IMR-90 (cell line): ENCODE results near the gene SLC6A6. TPM values are rescaled to one million over a fixed set of nuclear protein-coding genes. Genes with fewer than 3 reads are reported as not detected.

Experiments
- ATAC-seq: fragments of 200-7000 bp; cut with Tn5 transposase; 2 replicates; pipeline ENCODE4 v1.9.1; 2020; ENCODE audit warnings: low read depth, mild to moderate bottlenecking, moderate library complexity
- BruUV-seq: library from RNA; stranded (reverse); fragments of 400-500 nt; replicated peaks from 2 replicates; lab custom pipeline; 2021; lab: Mats Ljungman, UMichigan
- CTCF ChIA-PET: fragments of 300-600 bp; formaldehyde crosslinking; extraction: SDS; loops from one replicate; lab custom pipeline; 2021; ENCODE audit warnings: antibody characterized with exemption; lab: Yijun Ruan, JAX
- POLR2A ChIA-PET: fragments of 300-600 bp; sonication (Branson Sonifier 250); formaldehyde crosslinking; loops from one replicate; lab custom pipeline; 2022; ENCODE audit warnings: antibody characterized with exemption; ENCODE audit not compliant: unreplicated experiment; lab: Charles Lee
- DNase-seq: peaks from one replicate; pipeline ENCODE4 v3.0.0; 2013
- H2AFZ ChIP-seq: replicated peaks from 2 replicates; pipeline ENCODE3; 2013; ENCODE audit warnings: low read length, mild to moderate bottlenecking; ENCODE audit not compliant: poor library complexity
- H2AK5ac ChIP-seq: 2 replicates; pipeline ENCODE4 v1.6.1; 2013; ENCODE audit warnings: low read depth, low read length, inconsistent platforms
- H2AK9ac ChIP-seq: replicated peaks from 2 replicates; pipeline ENCODE3; 2013; ENCODE audit warnings: mild to moderate bottlenecking, low read depth, low read length, moderate library complexity; ENCODE audit not compliant: poor library complexity
- H2BK120ac ChIP-seq: 2 replicates; pipeline ENCODE4 v1.6.1; 2013; ENCODE audit warnings: low read depth, low read length, inconsistent platforms
- H2BK15ac ChIP-seq: 3 replicates; pipeline ENCODE4 v1.6.1; 2013; ENCODE audit warnings: low read depth, low read length, inconsistent platforms
- H2BK20ac ChIP-seq: 2 replicates; pipeline ENCODE4 v1.6.1; 2013; ENCODE audit warnings: low read depth, mild to moderate bottlenecking, inconsistent platforms, low read length, moderate library complexity
- H2BK5ac ChIP-seq: 2 replicates; pipeline ENCODE4 v1.6.1; 2013; ENCODE audit warnings: mild to moderate bottlenecking, low read depth, low read length, inconsistent platforms; ENCODE audit not compliant: poor library complexity, severe bottlenecking
- H3K14ac ChIP-seq: replicated peaks from 2 replicates; pipeline ENCODE4 v1.6.1; 2013; ENCODE audit warnings: low read depth, low read length, inconsistent platforms
- H3K18ac ChIP-seq: 2 replicates; pipeline ENCODE4 v1.6.1; 2013; ENCODE audit warnings: low read depth, low read length, control low read depth
- H3K23ac ChIP-seq: 2 replicates; pipeline ENCODE4 v1.6.1; 2013; ENCODE audit warnings: low read depth, low read length, inconsistent platforms
- H3K27ac ChIP-seq: 2 replicates; pipeline ENCODE4 v1.5.1; 2013; ENCODE audit warnings: mild to moderate bottlenecking, control low read depth, low read length; ENCODE audit not compliant: insufficient read depth
- H3K27me3 ChIP-seq: 2 replicates; pipeline ENCODE4 v1.6.1; 2013; ENCODE audit warnings: low read length; ENCODE audit not compliant: control insufficient read depth, insufficient read depth
- H3K36me3 ChIP-seq: 2 replicates; pipeline ENCODE4 v1.6.1; 2013; ENCODE audit warnings: low read length, mixed read lengths; ENCODE audit not compliant: control insufficient read depth, insufficient read depth
- H3K4ac ChIP-seq: 2 replicates; pipeline ENCODE4 v1.6.1; 2013; ENCODE audit warnings: low read depth, low read length, inconsistent platforms
- H3K4me1 ChIP-seq: 2 replicates; pipeline ENCODE4 v1.6.1; 2013; ENCODE audit warnings: low read length, mixed read lengths; ENCODE audit not compliant: control insufficient read depth, insufficient read depth
- H3K4me2 ChIP-seq: 2 replicates; pipeline ENCODE4 v1.6.1; 2013; ENCODE audit warnings: low read depth, mild to moderate bottlenecking, control low read depth, low read length, moderate library complexity
- H3K4me3 ChIP-seq: 2 replicates; pipeline ENCODE4 v1.5.1; 2013; ENCODE audit warnings: low read depth, mild to moderate bottlenecking, control low read depth, low read length, moderate library complexity; ENCODE audit not compliant: insufficient read depth
- H3K56ac ChIP-seq: 2 replicates; pipeline ENCODE4 v1.6.1; 2013; ENCODE audit warnings: low read length, inconsistent platforms; ENCODE audit not compliant: insufficient read depth; ENCODE audit errors: extremely low read depth
- H3K79me1 ChIP-seq, 2 experiments: 2 replicates each; pipeline ENCODE4 v1.6.1; 2013; ENCODE audit warnings: low read length in 2 of 2, inconsistent platforms in 1 of 2, low read depth in 1 of 2
- H3K9ac ChIP-seq: 2 replicates; pipeline ENCODE4 v1.6.1; 2013; ENCODE audit warnings: low read depth, low read length, control low read depth
- H3K9me1 ChIP-seq: 2 replicates; pipeline ENCODE4 v1.6.1; 2013; ENCODE audit warnings: low read length, inconsistent platforms; ENCODE audit not compliant: insufficient read depth
- H3K9me3 ChIP-seq: 2 replicates; pipeline ENCODE4 v1.6.1; 2013; ENCODE audit warnings: low read length; ENCODE audit not compliant: control insufficient read depth, insufficient read depth
- H4K20me1 ChIP-seq: 2 replicates; pipeline ENCODE4 v1.6.1; 2013; ENCODE audit warnings: low read length, inconsistent platforms; ENCODE audit not compliant: insufficient read depth
- H4K5ac ChIP-seq: 2 replicates; pipeline ENCODE4 v1.6.1; 2013; ENCODE audit warnings: mild to moderate bottlenecking, low read depth, low read length, control low read depth
- H4K8ac ChIP-seq, 2 experiments: 2 replicates each; pipeline ENCODE4 v1.6.1; 2013; ENCODE audit warnings: low read depth in 2 of 2, low read length in 2 of 2, control low read depth in 1 of 2, inconsistent platforms in 1 of 2
- H4K91ac ChIP-seq: 2 replicates; pipeline ENCODE4 v1.6.1; 2013; ENCODE audit warnings: low read depth, low read length, inconsistent platforms; ENCODE audit not compliant: insufficient read depth
- BHLHE40 ChIP-seq: fragments of 150-350 bp; IDR thresholded peaks from 2 replicates; pipeline ENCODE4 v1.6.1; 2016; ENCODE audit warnings: mild to moderate bottlenecking, low read depth, low read length
- CEBPB ChIP-seq: IDR thresholded peaks from 2 replicates; pipeline ENCODE4 v1.6.1; 2012; ENCODE audit warnings: low read depth, low read length, improper control_type of control experiment
- CHD1 ChIP-seq: IDR thresholded peaks from 2 replicates; pipeline ENCODE4 v1.6.1; 2012; ENCODE audit warnings: low read depth, low read length, improper control_type of control experiment
- CTCF ChIP-seq: conservative IDR thresholded peaks from 2 replicates; pipeline ENCODE4 v1.5.1; 2012; ENCODE audit warnings: mild to moderate bottlenecking, low read depth, low read length, improper control_type of control experiment
- ELK1 ChIP-seq: fragments of 150-350 bp; IDR thresholded peaks from 2 replicates; pipeline ENCODE4 v1.6.1; 2016; ENCODE audit warnings: low read depth, mild to moderate bottlenecking, low read length, moderate library complexity, borderline replicate concordance
- FOS ChIP-seq: fragments of 150-350 bp; IDR thresholded peaks from 2 replicates; pipeline ENCODE4 v1.6.1; 2016; ENCODE audit warnings: low read depth, low read length
- MAFK ChIP-seq: IDR thresholded peaks from 2 replicates; pipeline ENCODE4 v1.6.1; 2012; ENCODE audit warnings: low read depth, low read length, improper control_type of control experiment
- MAZ ChIP-seq: IDR thresholded peaks from 2 replicates; pipeline ENCODE4 v1.6.1; 2012; ENCODE audit warnings: low read depth, mild to moderate bottlenecking, low read length, improper control_type of control experiment, moderate library complexity, borderline replicate concordance
- MXI1 ChIP-seq: IDR thresholded peaks from 2 replicates; pipeline ENCODE4 v1.6.1; 2012; ENCODE audit warnings: low read depth, mild to moderate bottlenecking, low read length, moderate library complexity, borderline replicate concordance
- NFE2L2 ChIP-seq: fragments of 150-350 bp; IDR thresholded peaks from 2 replicates; pipeline ENCODE4 v1.6.1; 2016; ENCODE audit warnings: low read depth, mild to moderate bottlenecking, low read length
- POLR2A ChIP-seq: IDR thresholded peaks from 2 replicates; pipeline ENCODE4 v1.6.1; 2012; ENCODE audit warnings: mild to moderate bottlenecking, low read depth, low read length
- RAD21 ChIP-seq: IDR thresholded peaks from 2 replicates; pipeline ENCODE4 v1.6.1; 2012; ENCODE audit warnings: low read length, improper control_type of control experiment
- RCOR1 ChIP-seq: IDR thresholded peaks from 2 replicates; pipeline ENCODE4 v1.6.1; 2012; ENCODE audit warnings: mild to moderate bottlenecking, low read length, improper control_type of control experiment; ENCODE audit not compliant: insufficient replicate concordance
- RFX5 ChIP-seq: IDR thresholded peaks from 2 replicates; pipeline ENCODE4 v1.8.0; 2012; ENCODE audit warnings: low read depth, mild to moderate bottlenecking, low read length, moderate library complexity
- SMC3 ChIP-seq: fragments of 150-350 bp; IDR thresholded peaks from 2 replicates; pipeline ENCODE4 v1.6.1; 2016; ENCODE audit warnings: low read depth, mild to moderate bottlenecking, antibody characterized with exemption, low read length, moderate library complexity
- USF2 ChIP-seq: fragments of 150-350 bp; IDR thresholded peaks from 2 replicates; pipeline ENCODE4 v1.6.1; 2017; ENCODE audit warnings: mild to moderate bottlenecking, antibody characterized with exemption, low read length, low read depth
- WGBS, 2 experiments: methylation state at CpG; one replicate each; pipeline versions ENCODE4 v1.1.5 to v1.1.7; 2013; ENCODE audit warnings: missing lambda C conversion rate in 2 of 2; ENCODE audit not compliant: insufficient read length in 1 of 2; ENCODE audit errors: extremely low coverage in 2 of 2; 5-methylcytosine and 5-hydroxymethylcytosine counted together
- dilution Hi-C: fragments of 300-500 bp; cut with HindIII; formaldehyde crosslinking; loops from one replicate; pipeline ENCODE4 v1.14.3; 2018; ENCODE audit warnings: low sequenced_read_pairs; ENCODE audit not compliant: unreplicated experiment
- in situ Hi-C: fragments of 300-500 bp; cut with MboI; formaldehyde crosslinking; loops from 3 replicates; pipeline ENCODE4 v1.14.3; 2019; ENCODE audit warnings: low sequenced_read_pairs, inconsistent platforms, mixed read lengths
- intact Hi-C: fragments of 100-400 bp; cut with micrococcal nuclease; formaldehyde crosslinking; loops from 2 replicates; pipeline ENCODE4 v1.10.0; 2022
- polyA plus RNA-seq, 3 experiments: library from polyadenylated mRNA; depleted of rRNA; stranded (reverse); fragments of >200 nt; gene quantifications; 2 replicates each; pipeline ENCODE4 v1.2.3, GENCODE V29; 2012; ENCODE audit warnings: low replicate concordance in 1 of 3
- total RNA-seq: library from RNA; depleted of rRNA; stranded (reverse); fragments of >200 nt; gene quantifications from 2 replicates; pipeline ENCODE4 v1.2.3, GENCODE V29; 2012

Gene SLC6A6
- total and polyA plus RNA-seq, 2 of the 4 experiments (the other 2 are of a cell fraction), result 29.9 to 39.4 TPM

GRCh38 chr3:14531856-14532395 lies 129.5 kb downstream of the SLC6A6 start:
- ChIA-PET CTCF (no interaction called here), POLR2A (no interaction called here)
- H4K8ac ChIP-seq, result no peak overlapping the region
- no peak overlapping the region for H2BK5ac ChIP-seq
- DNase-seq (no peak), ATAC-seq (no peak)
- H2AFZ ChIP-seq, result no peak overlapping the region
- H2BK20ac ChIP-seq, result no peak overlapping the region
- no peak overlapping the region for H4K91ac ChIP-seq
- peaks cover 43% of the 10 kb centered on the region for H3K27me3 ChIP-seq
- no peak overlapping the region for H2AK9ac ChIP-seq
- H3K56ac ChIP-seq, result no peak overlapping the region
- no peak overlapping the region for H3K23ac ChIP-seq
- dilution Hi-C loops (no loop called here), in situ Hi-C loops (no loop called here), intact Hi-C loops (no loop called here)
- H3K14ac ChIP-seq, result no peak overlapping the region
- H3K4me1 ChIP-seq, result no peaks in the 10 kb centered on the region
- TF ChIP-seq BHLHE40 (no peak), RAD21 (no peak), CTCF (no peak), CEBPB (no peak), ELK1 (no peak), MAZ (no peak), MXI1 (no peak), SMC3 (no peak), USF2 (no peak), RCOR1 (no peak), POLR2A (no peak), CHD1 (no peak), MAFK (no peak), NFE2L2 (no peak), RFX5 (no peak), FOS (no peak)
- H3K4me3 ChIP-seq, result no peak overlapping the region
- no peak overlapping the region for H3K18ac ChIP-seq
- no peaks in the 10 kb centered on the region for H3K9me3 ChIP-seq
- no peaks in the 10 kb centered on the region for H3K79me1 ChIP-seq
- no TSS peak for BruUV-seq
- 83% methylated on average over 7 of the region's 17 CpGs; no CpG with 5 or more reads in 1 of the 2 experiments for WGBS, 2 experiments
- H4K20me1 ChIP-seq, result no peaks in the 10 kb centered on the region
- no peak overlapping the region for H4K5ac ChIP-seq
- H3K9ac ChIP-seq, result no peak overlapping the region
- no peak overlapping the region for H2BK120ac ChIP-seq
- H3K4me2 ChIP-seq, result no peak overlapping the region
- no peak overlapping the region for H3K4ac ChIP-seq
- no peak overlapping the region for H2BK15ac ChIP-seq
- no peaks in the 10 kb centered on the region for H3K36me3 ChIP-seq
- no peak overlapping the region for H2AK5ac ChIP-seq
- no peak overlapping the region for H3K27ac ChIP-seq
- H3K9me1 ChIP-seq, result no peaks in the 10 kb centered on the region
